Measurements from ENCODE around the gene NME7. TPM values are rescaled to one million over a fixed set of nuclear protein-coding genes. Genes with fewer than 3 reads are reported as not detected.

NME7 gene
- total RNA-seq, 1 experiment from 2014 or later, result 13.8 TPM

DNA sequence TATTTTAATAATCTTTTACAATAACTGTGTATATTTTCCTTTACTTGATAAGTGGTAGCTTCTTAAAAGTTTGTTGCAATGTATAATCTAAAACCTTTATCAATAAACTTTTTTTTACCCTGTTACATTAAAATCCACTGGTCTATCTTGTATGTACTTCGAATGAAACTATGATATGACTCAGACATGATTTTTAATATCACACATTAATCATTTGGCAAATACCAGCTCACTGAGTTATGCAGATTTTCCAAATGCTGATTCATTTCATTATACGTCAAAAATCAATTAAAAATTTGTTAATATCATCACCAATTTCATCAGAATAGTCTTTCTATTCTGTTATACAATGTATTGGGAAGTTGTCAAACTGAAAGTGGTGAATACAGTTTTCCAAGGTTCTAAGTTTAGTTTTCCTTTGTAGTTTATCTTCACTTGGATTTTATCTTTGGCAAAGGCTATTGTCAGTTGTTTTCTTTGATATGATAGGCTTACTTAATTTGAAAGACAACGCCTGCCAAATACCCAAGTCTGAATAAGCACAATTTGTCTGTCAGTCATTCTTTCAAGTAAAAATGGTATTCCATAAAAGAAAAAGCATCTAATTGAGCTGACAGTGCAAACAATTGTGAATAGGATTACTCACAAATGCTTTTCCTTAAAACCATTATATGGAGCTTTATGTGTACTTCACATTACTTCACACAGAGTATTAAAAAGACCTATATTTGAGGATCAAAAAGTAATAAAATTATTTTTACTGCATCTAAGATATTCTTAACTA, 127.0 kb downstream of the NME7 start:
- Mint-ChIP-seq H3K4me1 (no peaks in the 10 kb centered on the region), H3K27me3 (ENCODE audit: low read depth) (no peaks in the 10 kb centered on the region), H3K27ac (no peak overlapping the region), H3K36me3 (no peaks in the 10 kb centered on the region), H3K4me3 (no peak overlapping the region), H3K9me3 (no peaks in the 10 kb centered on the region)
- DNase-seq (ENCODE audit: low spot score) (no peak), ATAC-seq (no peak)
- TF ChIP-seq ZBTB21 (CRISPR knock-in tag; IDR thresholded peaks at IDR 0.05; ENCODE audit: borderline replicate concordance) (no peak), ZNF671 (CRISPR knock-in tag; IDR thresholded peaks at IDR 0.05) (no peak), ZNF219 (CRISPR knock-in tag; IDR thresholded peaks at IDR 0.05; ENCODE audit: borderline replicate concordance) (no peak), E2F5 (CRISPR knock-in tag; IDR thresholded peaks at IDR 0.05) (no peak), SOX15 (CRISPR knock-in tag; IDR thresholded peaks at IDR 0.05) (no peak), PRDM15 (CRISPR knock-in tag; IDR thresholded peaks at IDR 0.05) (no peak), ZSCAN18 (CRISPR knock-in tag; IDR thresholded peaks at IDR 0.05) (no peak)
- TF ChIP-seq, protein P1, sequence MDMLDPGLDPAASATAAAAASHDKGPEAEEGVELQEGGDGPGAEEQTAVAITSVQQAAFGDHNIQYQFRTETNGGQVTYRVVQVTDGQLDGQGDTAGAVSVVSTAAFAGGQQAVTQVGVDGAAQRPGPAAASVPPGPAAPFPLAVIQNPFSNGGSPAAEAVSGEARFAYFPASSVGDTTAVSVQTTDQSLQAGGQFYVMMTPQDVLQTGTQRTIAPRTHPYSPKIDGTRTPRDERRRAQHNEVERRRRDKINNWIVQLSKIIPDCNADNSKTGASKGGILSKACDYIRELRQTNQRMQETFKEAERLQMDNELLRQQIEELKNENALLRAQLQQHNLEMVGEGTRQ (CRISPR knock-in tag; IDR thresholded peaks at IDR 0.05), result no peak
- TF ChIP-seq, protein P2, sequence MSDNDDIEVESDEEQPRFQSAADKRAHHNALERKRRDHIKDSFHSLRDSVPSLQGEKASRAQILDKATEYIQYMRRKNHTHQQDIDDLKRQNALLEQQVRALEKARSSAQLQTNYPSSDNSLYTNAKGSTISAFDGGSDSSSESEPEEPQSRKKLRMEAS (CRISPR knock-in tag; IDR thresholded peaks at IDR 0.05), result no peak
- CTCF ChIA-PET, result no interaction called here
- POLR2A ChIA-PET, result no interaction called here

GRCh38 chr1:169236880-169237279, 130.7 kb downstream of the NME7 start:
- H3K27me3 Mint-ChIP-seq (ENCODE audit: low read depth), result no peaks in the 10 kb centered on the region
- DNase-seq (ENCODE audit: low spot score) (no peak), ATAC-seq (no peak)
- no peak overlapping the region for H3K4me3 Mint-ChIP-seq
- no peaks in the 10 kb centered on the region for H3K4me1 Mint-ChIP-seq
- H3K27ac Mint-ChIP-seq, result no peak overlapping the region
- H3K9me3 Mint-ChIP-seq, result no peaks in the 10 kb centered on the region
- CTCF ChIA-PET, result no interaction called here
- POLR2A ChIA-PET, result interaction anchor here (0.7 kb wide), 1 partner anchor 1435 kb away, joined by 4 read pairs; no protein-coding TSS in a partner anchor
- TF ChIP-seq PRRX2 (CRISPR knock-in tag; IDR thresholded peaks at IDR 0.05) (no peak), TCF7 (CRISPR knock-in tag; IDR thresholded peaks at IDR 0.05; ENCODE audit: low read depth) (no peak), ATF1 (CRISPR knock-in tag; IDR thresholded peaks at IDR 0.05) (no peak), USF1 (CRISPR knock-in tag; IDR thresholded peaks at IDR 0.05) (no peak)
- no peaks in the 10 kb centered on the region for H3K36me3 Mint-ChIP-seq

DNA sequence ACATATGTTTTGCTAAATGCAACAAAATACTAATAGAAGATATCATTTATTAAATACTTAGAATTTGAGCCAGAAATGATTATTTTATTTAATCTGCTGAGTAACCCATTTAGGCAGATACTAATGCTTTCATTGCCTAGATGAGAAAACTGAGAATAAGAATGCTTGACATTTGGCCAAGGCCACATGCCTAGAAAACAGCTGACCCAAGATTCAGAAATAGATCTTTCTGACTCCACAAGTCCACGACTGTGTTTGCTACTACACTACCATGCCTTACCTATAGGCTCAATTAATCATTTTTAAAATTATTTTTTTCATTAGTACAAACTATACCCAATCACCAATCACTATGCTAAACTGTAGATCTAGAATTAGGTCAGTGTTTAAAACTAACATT, 131.5 kb downstream of the NME7 start:
- ChIA-PET CTCF (no interaction called here), POLR2A (no interaction called here)
- ATAC-seq (no peak), DNase-seq (ENCODE audit: low spot score) (no peak)
- H3K27me3 Mint-ChIP-seq (ENCODE audit: low read depth), result no peaks in the 10 kb centered on the region
- no peaks in the 10 kb centered on the region for H3K36me3 Mint-ChIP-seq
- H3K4me3 Mint-ChIP-seq, result no peak overlapping the region
- TF ChIP-seq, protein P3, sequence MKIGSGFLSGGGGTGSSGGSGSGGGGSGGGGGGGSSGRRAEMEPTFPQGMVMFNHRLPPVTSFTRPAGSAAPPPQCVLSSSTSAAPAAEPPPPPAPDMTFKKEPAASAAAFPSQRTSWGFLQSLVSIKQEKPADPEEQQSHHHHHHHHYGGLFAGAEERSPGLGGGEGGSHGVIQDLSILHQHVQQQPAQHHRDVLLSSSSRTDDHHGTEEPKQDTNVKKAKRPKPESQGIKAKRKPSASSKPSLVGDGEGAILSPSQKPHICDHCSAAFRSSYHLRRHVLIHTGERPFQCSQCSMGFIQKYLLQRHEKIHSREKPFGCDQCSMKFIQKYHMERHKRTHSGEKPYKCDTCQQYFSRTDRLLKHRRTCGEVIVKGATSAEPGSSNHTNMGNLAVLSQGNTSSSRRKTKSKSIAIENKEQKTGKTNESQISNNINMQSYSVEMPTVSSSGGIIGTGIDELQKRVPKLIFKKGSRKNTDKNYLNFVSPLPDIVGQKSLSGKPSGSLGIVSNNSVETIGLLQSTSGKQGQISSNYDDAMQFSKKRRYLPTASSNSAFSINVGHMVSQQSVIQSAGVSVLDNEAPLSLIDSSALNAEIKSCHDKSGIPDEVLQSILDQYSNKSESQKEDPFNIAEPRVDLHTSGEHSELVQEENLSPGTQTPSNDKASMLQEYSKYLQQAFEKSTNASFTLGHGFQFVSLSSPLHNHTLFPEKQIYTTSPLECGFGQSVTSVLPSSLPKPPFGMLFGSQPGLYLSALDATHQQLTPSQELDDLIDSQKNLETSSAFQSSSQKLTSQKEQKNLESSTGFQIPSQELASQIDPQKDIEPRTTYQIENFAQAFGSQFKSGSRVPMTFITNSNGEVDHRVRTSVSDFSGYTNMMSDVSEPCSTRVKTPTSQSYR (CRISPR knock-in tag; IDR thresholded peaks at IDR 0.05), result no peak
- TF ChIP-seq, protein P4, sequence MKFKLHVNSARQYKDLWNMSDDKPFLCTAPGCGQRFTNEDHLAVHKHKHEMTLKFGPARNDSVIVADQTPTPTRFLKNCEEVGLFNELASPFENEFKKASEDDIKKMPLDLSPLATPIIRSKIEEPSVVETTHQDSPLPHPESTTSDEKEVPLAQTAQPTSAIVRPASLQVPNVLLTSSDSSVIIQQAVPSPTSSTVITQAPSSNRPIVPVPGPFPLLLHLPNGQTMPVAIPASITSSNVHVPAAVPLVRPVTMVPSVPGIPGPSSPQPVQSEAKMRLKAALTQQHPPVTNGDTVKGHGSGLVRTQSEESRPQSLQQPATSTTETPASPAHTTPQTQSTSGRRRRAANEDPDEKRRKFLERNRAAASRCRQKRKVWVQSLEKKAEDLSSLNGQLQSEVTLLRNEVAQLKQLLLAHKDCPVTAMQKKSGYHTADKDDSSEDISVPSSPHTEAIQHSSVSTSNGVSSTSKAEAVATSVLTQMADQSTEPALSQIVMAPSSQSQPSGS (CRISPR knock-in tag; IDR thresholded peaks at IDR 0.05; ENCODE audit: borderline replicate concordance, low read depth), result no peak
- no peaks in the 10 kb centered on the region for H3K4me1 Mint-ChIP-seq
- H3K27ac Mint-ChIP-seq, result no peak overlapping the region
- H3K9me3 Mint-ChIP-seq, result no peaks in the 10 kb centered on the region

Measured in WTC11 (cell line).